GM19467 (cell line): Measurements from ENCODE around the gene PHF11.
"Not testable (repeated sequence)": the region's sequence is repeated elsewhere in the genome, so short reads cannot be mapped to it uniquely, and the experiment has no call there.

ENCODE experiments used
- ATAC-seq: cut with Tn5 transposase; IDR thresholded peaks from one replicate; pipeline ENCODE4 v1.9.1; 2021; ENCODE audit warnings: mild to moderate bottlenecking, moderate library complexity; ENCODE audit not compliant: unreplicated experiment

The PHF11 gene

GRCh38 chr13:49495783-49496762 is at the start of gene PHF11:
TSS of gene PHF11 (plus strand) at chr13:49495953. CDS start at chr13:49496002, 49 bp downstream.
- ATAC-seq, result peak; percentile 73

DNA sequence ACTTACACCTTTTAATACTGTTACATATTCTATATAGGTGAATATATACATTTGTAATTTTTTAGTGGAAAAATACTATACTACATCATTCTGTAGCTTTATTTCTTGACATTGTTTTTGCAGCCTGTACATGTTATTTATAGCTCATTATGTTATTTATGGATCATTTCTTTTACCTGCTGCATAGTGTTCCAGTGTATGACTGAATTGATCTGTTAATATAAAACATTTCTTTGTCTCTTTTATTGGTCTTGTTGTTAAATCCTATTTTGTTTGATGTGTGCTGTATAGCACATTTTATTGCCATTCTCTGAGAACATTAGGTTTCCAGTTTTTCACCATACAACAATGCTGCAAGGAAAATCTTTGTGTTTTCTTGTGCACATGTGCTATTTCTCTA is 49.3 kb upstream of the PHF11 start:
- no peak for ATAC-seq

GRCh38 chr13:49448753-49449152 is 47.0 kb upstream of the PHF11 start:
- no peak for ATAC-seq

DNA sequence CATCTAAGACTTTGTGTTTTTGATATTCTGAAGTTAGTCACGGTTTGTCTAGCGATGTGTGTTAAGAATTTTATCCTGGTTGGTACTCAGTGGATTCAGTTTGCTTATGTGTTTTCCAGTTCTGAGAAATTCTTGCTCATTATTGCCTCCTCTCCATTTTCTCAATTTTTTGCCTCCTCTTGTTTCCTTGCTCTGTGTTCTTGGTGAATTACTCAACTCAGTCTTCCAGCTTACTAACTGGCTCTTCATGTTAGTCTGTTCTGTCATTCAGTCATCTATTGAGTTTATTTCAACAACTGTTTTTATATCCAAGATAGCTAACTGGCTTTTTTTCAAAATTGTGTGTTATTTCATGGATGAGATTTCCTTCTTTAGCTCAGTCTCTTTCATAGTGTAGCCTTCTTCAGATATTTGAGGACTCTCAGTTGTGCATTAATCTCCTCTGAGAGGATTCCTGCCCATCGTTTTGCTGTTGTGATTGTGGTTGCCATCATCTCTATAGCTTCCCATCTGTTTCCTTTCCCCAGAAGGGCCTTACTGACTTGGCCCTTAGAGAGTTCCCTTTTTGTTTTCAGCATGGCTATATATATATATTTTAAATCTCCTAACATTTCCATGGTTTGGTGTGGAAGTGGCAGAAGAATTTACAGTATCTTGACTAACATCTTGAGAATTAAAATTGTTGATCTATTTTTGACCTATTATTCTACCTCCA is 45.5 kb upstream of the PHF11 start:
- ATAC-seq, result no peak

DNA sequence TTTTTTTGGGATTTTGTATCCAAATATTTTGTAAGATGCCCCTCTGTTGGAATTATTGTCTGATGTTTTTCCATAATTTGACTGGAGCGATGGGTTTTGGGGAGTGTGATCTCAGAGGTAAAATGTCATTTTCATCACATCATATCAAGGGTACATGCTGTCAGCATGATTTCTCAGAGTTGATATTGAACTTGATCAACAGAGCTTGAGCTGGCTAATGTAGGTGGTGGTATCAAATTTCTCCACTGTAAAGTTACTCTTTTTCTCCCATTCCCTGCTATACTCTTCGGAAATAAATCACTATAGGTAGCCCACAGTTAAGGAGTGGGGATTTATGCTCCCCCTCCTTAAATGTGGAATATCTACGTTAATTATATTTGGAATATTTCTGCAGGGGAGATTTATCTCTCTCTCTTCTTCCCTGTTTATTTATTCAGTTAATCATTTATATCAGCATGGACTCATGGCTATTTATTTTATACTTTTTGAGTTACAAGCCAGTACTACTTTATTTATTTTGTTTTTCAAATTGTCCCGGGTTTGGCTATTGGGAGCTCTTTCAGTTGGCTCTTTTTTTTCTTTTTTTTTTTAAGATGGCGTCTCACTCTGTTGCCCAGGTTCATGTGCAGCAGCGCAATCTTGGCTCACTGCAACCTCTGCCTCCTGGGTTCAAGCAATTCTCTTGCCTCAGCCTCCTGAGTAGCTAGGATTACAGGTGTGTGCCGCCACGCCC is 42.9 kb upstream of the PHF11 start:
- ATAC-seq, result no peak

GRCh38 chr13:49453465-49453864 is 42.3 kb upstream of the PHF11 start:
- no peak for ATAC-seq

DNA sequence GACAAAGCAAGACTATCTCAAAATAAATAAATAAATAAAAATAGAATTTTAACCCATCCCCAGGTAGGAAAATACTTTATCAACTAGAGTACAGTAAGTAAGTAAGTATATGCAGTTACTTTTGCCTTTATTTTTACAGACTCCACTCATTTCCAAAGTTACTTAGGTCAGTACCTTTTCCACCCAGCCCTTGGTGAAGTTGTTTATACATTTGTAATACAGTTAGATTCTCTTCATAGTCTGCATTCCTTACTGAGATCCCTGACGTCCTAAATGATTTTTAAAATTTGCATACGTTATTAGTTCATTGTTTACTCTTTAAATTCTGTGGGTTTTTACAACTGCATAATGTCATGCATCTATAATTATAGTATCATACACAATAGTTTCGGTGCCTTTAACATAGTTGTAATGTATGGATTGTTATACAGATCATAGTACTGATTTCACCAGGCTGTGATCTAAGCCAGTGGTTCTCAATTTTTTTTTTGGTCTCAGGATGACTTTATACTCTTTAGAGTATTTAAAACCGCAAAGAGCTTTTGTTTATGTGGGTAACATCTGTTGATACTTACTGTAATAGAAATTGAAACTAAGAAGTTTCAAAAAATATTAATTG is 41.3 kb upstream of the PHF11 start:
- peak; percentile 77 for ATAC-seq

DNA sequence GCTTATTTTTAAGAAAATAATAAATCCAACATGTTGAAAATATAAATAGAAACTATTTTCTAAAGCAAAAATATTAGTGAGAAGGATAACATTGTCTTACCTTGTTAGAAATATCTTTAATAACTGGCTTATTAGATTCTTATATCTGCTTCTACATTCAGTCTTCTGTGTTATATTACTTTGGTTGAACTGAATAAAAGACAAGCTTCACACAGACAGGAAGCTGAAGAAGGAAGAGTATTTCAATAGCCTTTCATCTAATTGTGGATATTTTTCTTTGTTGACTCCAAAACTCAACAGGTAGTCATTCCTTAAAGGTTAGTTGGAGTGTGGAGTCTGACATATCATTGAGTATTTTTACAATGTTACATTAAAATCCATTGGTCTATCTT is 40.8 kb upstream of the PHF11 start:
- ATAC-seq, result no peak

- no peak for ATAC-seq
Observed at GRCh38 chr13:49456156-49456555, 39.6 kb upstream of the PHF11 start.

DNA sequence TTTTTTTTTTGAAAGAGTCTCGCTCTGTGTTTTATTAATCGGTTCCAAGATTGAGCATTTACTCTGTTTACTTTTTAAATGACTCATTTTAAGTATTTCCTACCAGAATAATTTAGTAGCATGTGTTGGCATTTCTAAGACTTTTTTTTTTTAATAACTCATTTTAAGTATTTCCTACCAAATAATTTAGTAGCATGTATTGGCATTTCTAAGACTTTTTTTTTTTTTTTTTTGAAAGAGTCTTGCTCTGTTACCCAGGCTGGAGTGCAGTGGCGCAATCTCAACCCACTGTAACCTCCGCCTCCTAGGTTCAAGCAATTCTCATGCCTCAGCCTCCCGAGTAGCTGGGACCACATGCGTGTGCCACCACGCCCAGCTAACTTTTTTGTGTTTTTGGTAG is 38.5 kb upstream of the PHF11 start:
- no peak for ATAC-seq

GRCh38 chr13:49459580-49459979 is 36.2 kb upstream of the PHF11 start:
- ATAC-seq, result no peak

GRCh38 chr13:49464085-49464484 is 31.7 kb upstream of the PHF11 start:
- ATAC-seq, result no peak

DNA sequence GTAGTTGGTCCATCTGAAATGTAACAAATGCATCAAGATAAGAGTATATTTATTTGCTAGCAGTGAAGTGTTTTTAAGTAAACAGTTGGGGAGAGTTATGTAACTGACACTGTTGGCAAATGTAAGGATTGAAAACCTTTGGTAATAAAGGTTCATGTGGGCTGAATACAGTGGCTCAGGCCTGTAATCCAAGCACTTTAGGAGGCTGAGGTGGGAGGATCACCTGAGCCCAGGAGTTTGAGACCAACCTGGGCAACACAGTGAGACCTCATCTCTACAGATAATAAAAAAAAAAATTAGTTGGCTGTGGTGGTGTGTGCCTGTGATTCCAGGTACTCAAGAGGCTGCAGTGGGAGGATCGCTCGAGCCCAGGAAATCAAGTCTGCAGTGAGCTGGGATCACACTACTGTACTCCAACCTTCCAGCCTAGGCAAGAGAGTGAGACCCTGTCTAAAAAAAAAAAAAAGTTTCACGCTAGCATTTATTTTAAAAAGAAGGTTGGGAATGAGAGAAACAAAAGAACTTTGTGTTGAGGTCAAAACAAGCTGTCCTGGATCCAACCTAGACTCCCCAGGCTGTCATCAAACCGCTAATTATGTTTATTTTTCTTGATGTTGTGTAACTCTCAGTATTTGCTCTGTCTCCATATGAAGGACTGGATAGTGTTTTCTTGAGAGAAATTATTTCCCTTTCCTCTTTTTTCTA is 31.0 kb upstream of the PHF11 start:
- no peak for ATAC-seq

- no peak for ATAC-seq
Observed at GRCh38 chr13:49466292-49466838, 29.4 kb upstream of the PHF11 start.

DNA sequence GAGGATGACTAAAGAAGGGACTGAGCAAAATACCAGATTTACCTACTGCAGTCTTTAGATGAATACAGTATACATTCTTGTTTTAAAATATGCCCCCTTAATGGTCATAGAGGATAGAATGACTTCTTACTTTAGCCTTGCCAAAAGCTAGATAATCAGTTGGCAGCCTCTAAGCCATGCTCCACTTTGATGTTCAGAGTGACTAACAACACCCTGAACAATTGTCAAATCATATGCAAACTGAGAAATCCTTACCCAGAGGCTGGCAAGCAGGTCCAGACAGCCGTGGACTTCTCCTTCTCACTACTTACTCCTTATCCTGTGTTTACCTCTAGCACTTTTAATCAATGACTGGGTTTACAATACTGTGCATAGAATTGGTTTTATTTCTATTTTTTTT is 23.6 kb upstream of the PHF11 start:
- no peak for ATAC-seq

GRCh38 chr13:49476529-49476928 is 19.2 kb upstream of the PHF11 start:
- ATAC-seq, result no peak

- no peak for ATAC-seq
Observed at GRCh38 chr13:49481788-49482187, 14.0 kb upstream of the PHF11 start.

GRCh38 chr13:49488563-49488962 is 7.2 kb upstream of the PHF11 start:
- no peak for ATAC-seq

- ATAC-seq, result no peak
Observed at GRCh38 chr13:49494645-49495044, 1.1 kb upstream of the PHF11 start.

DNA sequence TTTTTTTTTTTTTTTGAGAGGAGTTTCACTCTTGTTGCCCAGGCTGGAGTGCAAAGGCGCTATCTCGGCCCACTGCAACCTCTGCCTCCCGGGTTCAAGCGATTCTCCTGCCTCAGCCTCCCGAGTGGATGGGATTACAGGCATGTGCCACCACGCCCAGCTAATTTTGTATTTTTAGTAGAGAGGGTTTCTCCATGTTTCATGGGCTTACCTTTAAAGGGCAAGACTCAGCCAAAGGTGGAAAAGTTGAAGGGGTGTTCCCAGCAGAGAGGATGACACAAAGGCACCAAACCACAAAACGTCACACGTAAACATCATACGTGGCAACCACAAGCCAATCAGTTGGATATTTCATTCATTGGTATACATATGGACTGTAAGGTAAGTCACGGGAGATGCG is 1.1 kb downstream of the PHF11 start:
- ATAC-seq, result not testable (repeated sequence)
